ENCODE measurements around the gene CARS2.

- TF ChIP-seq CTCF (IDR thresholded peaks at IDR 0.05) (no peak), EP300 (IDR thresholded peaks at IDR 0.05) (no peak)
Observed at GRCh38 chr13:110713981-110714796, 8.3 kb upstream of the CARS2 start.

Measured in sigmoid colon (tissue), 4 donors.